GM23338 (cell line): Measurements from ENCODE around the gene VCL. TPM values are rescaled to one million over a fixed set of nuclear protein-coding genes. Genes with fewer than 3 reads are reported as not detected.
A peak's percentile ranks its signal among the peaks of the same experiment; 100 is the strongest.

Experiments
- ATAC-seq: fragments of 200-7000 bp; cut with Tn5 transposase; 3 replicates; pipeline ENCODE4 v1.9.1; 2020
- DNase-seq: peaks from one replicate; pipeline ENCODE4 v3.0.0-alpha.2; 2015; ENCODE audit warnings: low spot score
- H2AFZ ChIP-seq: fragments of 200-600 bp; sonication (generic); 2 replicates; pipeline ENCODE4 v1.8.0; 2016; ENCODE audit warnings: antibody characterized with exemption, mild to moderate bottlenecking, moderate library complexity
- H3F3A ChIP-seq: fragments of 200-600 bp; sonication (generic); replicated peaks from 2 replicates; pipeline ENCODE4 v1.8.0; 2017; ENCODE audit warnings: antibody characterized with exemption, mixed run types, low read depth
- H3K27ac ChIP-seq: fragments of 200-600 bp; sonication (generic); 2 replicates; pipeline ENCODE4 v1.6.1; 2016; ENCODE audit warnings: low read depth
- H3K27me3 ChIP-seq: fragments of 200-600 bp; sonication (generic); 2 replicates; pipeline ENCODE4 v1.8.0; 2016; ENCODE audit warnings: mild to moderate bottlenecking, mixed run types, moderate library complexity; ENCODE audit not compliant: insufficient read depth
- H3K36me3 ChIP-seq: fragments of 200-600 bp; sonication (generic); 2 replicates; pipeline ENCODE4 v1.8.0; 2016; ENCODE audit warnings: mild to moderate bottlenecking; ENCODE audit not compliant: insufficient read depth
- H3K4me1 ChIP-seq: fragments of 200-600 bp; sonication (generic); 2 replicates; pipeline ENCODE4 v1.8.0; 2016; ENCODE audit warnings: mild to moderate bottlenecking, moderate library complexity; ENCODE audit not compliant: insufficient read depth
- H3K4me2 ChIP-seq: fragments of 200-600 bp; sonication (generic); 2 replicates; pipeline ENCODE4 v1.7.1; 2017; ENCODE audit warnings: mixed run types
- H3K4me3 ChIP-seq: fragments of 200-600 bp; sonication (generic); 2 replicates; pipeline ENCODE4 v1.6.1; 2016; ENCODE audit warnings: mixed run types
- H3K79me2 ChIP-seq: fragments of 200-600 bp; sonication (generic); replicated peaks from 2 replicates; pipeline ENCODE4 v1.8.0; 2017; ENCODE audit warnings: mild to moderate bottlenecking; ENCODE audit not compliant: insufficient read depth
- H3K9me2 ChIP-seq: fragments of 200-600 bp; sonication (generic); 2 replicates; pipeline ENCODE4 v1.8.0; 2017; ENCODE audit not compliant: insufficient read depth
- H4K20me1 ChIP-seq: fragments of 200-600 bp; sonication (generic); replicated peaks from 2 replicates; pipeline ENCODE4 v1.8.0; 2017; ENCODE audit warnings: mild to moderate bottlenecking; ENCODE audit not compliant: insufficient read depth
- H3K27ac Mint-ChIP-seq: 2 replicates; pipeline ENCODE4 v1.8.0; 2020; ENCODE audit warnings: inconsistent platforms, mild to moderate bottlenecking, moderate library complexity, mixed read lengths
- H3K27me3 Mint-ChIP-seq: 3 replicates; pipeline ENCODE4 v1.8.0; 2022; ENCODE audit warnings: low read depth, mild to moderate bottlenecking, moderate library complexity, mixed read lengths, inconsistent platforms; ENCODE audit not compliant: insufficient read depth, poor library complexity
- H3K36me3 Mint-ChIP-seq: 3 replicates; pipeline ENCODE4 v1.8.0; 2021; ENCODE audit warnings: low read depth, mild to moderate bottlenecking, inconsistent platforms, moderate library complexity, mixed read lengths
- H3K4me1 Mint-ChIP-seq: 3 replicates; pipeline ENCODE4 v1.8.0; 2020; ENCODE audit warnings: mild to moderate bottlenecking, inconsistent platforms, mixed read lengths
- H3K4me3 Mint-ChIP-seq: 3 replicates; pipeline ENCODE4 v1.8.0; 2021; ENCODE audit warnings: moderate library complexity, mild to moderate bottlenecking, inconsistent platforms, mixed read lengths
- H3K9me3 Mint-ChIP-seq: 3 replicates; pipeline ENCODE4 v1.8.0; 2020; ENCODE audit warnings: moderate library complexity, mild to moderate bottlenecking, inconsistent platforms, mixed read lengths
- CREB1 ChIP-seq: fragments of 250-450 bp; sonication (Bioruptor Pico); IDR thresholded peaks from 2 replicates; pipeline ENCODE4 v1.5.0; 2020; ENCODE audit warnings: low read depth, mild to moderate bottlenecking, moderate library complexity
- EZH2 ChIP-seq: fragments of 200-600 bp; sonication (generic); IDR thresholded peaks from one replicate; pipeline ENCODE4 v1.8.0; 2017; ENCODE audit warnings: antibody characterized with exemption, mild to moderate bottlenecking, low read depth; ENCODE audit not compliant: unreplicated experiment
- EZH2phosphoT487 ChIP-seq: fragments of 200-600 bp; sonication (generic); IDR thresholded peaks from one replicate; pipeline ENCODE4 v1.8.1; 2018; ENCODE audit warnings: antibody characterized with exemption; ENCODE audit not compliant: unreplicated experiment
- JUNB ChIP-seq: IDR thresholded peaks from one replicate; pipeline ENCODE4 v1.6.1; 2016; ENCODE audit warnings: antibody characterized with exemption; ENCODE audit not compliant: unreplicated experiment
- NANOG ChIP-seq: IDR thresholded peaks from 2 replicates; pipeline ENCODE4 v1.6.1; 2016; ENCODE audit warnings: antibody characterized with exemption, borderline replicate concordance
- POLR2AphosphoS5 ChIP-seq: IDR thresholded peaks from 2 replicates; pipeline ENCODE4 v1.6.1; 2016; ENCODE audit warnings: antibody characterized with exemption, low read depth
- STAT1 ChIP-seq: IDR thresholded peaks from one replicate; pipeline ENCODE4 v1.6.1; 2016; ENCODE audit warnings: antibody characterized with exemption; ENCODE audit not compliant: unreplicated experiment
- ZNF114 ChIP-seq: fragments of 250-450 bp; sonication (Bioruptor Pico); IDR thresholded peaks from 2 replicates; pipeline ENCODE4 v1.5.0; 2020; ENCODE audit warnings: mild to moderate bottlenecking, moderate library complexity
- ZNF331 ChIP-seq: fragments of 250-450 bp; sonication (Bioruptor Pico); IDR thresholded peaks from 2 replicates; pipeline ENCODE4 v1.5.0; 2020; ENCODE audit warnings: low read depth, mild to moderate bottlenecking, moderate library complexity
- polyA plus RNA-seq: library from polyadenylated mRNA; unstranded; fragments of >200 nt; fragmentation: Nextera tagmentation; extraction: Ambion mirVana; gene quantifications from 2 replicates; pipeline ENCODE4 v1.2.1, GENCODE V29; 2016
- total RNA-seq: library from RNA; depleted of rRNA; stranded (reverse); fragments of >200 nt; shearing (Covaris generic); gene quantifications from 2 replicates; pipeline ENCODE4 v1.2.3, GENCODE V29; 2014
- TF ChIP-seq, protein P1 (sequence below): IDR thresholded peaks from one replicate; pipeline ENCODE4 v1.6.1; 2018; ENCODE audit warnings: antibody characterized with exemption; ENCODE audit not compliant: unreplicated experiment
- TF ChIP-seq, protein P2 (sequence below), 2 experiments: fragments of 200-600 bp in 1 of 2; sonication (generic) in 1 of 2; conservative IDR thresholded peaks; 2 replicates each; pipeline versions ENCODE4 v1.5.1 to v1.6.1; 2016 to 2017; ENCODE audit warnings: antibody characterized with exemption in 2 of 2, low read depth in 2 of 2, mild to moderate bottlenecking in 2 of 2, moderate library complexity in 1 of 2
- TF ChIP-seq, protein P3 (sequence below): IDR thresholded peaks from 2 replicates; pipeline ENCODE4 v1.6.1; 2016; ENCODE audit warnings: antibody characterized with exemption

VCL gene
- total and polyA plus RNA-seq, 2 experiments from 2014 or later, result 60.7 to 254 TPM

DNA sequence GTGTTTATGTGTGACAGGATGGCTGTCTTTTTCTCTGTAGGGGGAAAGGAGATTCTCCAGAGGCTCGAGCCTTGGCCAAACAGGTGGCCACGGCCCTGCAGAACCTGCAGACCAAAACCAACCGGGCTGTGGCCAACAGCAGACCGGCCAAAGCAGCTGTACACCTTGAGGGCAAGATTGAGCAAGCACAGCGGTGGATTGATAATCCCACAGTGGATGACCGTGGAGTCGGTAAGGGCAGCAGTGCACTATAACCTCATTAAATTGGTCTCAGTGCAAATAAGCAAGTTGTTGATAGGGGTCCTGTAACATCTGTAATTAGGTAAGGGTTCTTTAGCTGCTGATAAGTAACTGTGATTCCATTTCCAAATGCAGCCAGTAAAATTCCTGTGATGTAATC lies 96.3 kb downstream of the VCL start:
- Mint-ChIP-seq H3K4me3 (no peak overlapping the region), H3K36me3 (peaks cover 93% of the 10 kb centered on the region)
- H3K27ac ChIP-seq, result 0 out of 2 replicates have a peak overlapping the region, but pooled peaks have one; percentile 30

DNA sequence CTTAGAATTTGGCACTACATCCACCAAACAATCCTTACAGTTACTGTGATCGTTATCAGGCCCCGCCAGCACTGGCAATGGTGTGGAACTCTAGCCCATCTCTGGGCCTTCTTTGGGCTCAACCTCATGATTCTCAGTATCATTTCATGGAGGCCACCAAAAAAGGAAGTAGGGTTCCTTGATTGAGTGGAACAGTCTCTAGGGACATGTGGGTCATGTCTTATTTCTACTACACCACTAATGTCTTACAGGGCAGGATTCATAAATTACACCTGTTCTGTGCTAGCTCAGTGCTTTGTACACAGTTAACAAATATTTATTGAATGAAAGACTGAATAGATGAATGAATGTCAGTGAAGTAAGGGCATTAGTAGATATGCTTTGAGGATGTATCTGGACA lies 98.9 kb downstream of the VCL start:
- no peaks in the 10 kb centered on the region for H3K4me1 Mint-ChIP-seq
- H3K27me3 Mint-ChIP-seq, result peaks cover 6% of the 10 kb centered on the region
- H3K27ac ChIP-seq, result no peak overlapping the region
- H3K4me2 ChIP-seq, result no peak overlapping the region
- no peaks in the 10 kb centered on the region; the same call in 2 of the 3 replicates for H3K9me3 Mint-ChIP-seq
- peaks cover 94% of the 10 kb centered on the region for H3K36me3 Mint-ChIP-seq
- peaks cover 90% of the 10 kb centered on the region for H3K36me3 ChIP-seq
- H2AFZ ChIP-seq, result no peak overlapping the region
- H3K27ac Mint-ChIP-seq, result no peak overlapping the region
- no peak for ATAC-seq
- H3K4me3 Mint-ChIP-seq, result no peak overlapping the region
- H3K9me2 ChIP-seq, result no peaks in the 10 kb centered on the region
- no peaks in the 10 kb centered on the region for H3K4me1 ChIP-seq
- peaks cover 24% of the 10 kb centered on the region for H4K20me1 ChIP-seq
- 0 out of 2 replicates have a peak, but pooled peaks cover 10% of the 10 kb centered on the region for H3K79me2 ChIP-seq
- no peak overlapping the region for H3K4me3 ChIP-seq
- peaks cover 43% of the 10 kb centered on the region for H3F3A ChIP-seq
- DNase-seq, result no peak
- no peaks in the 10 kb centered on the region for H3K27me3 ChIP-seq
- TF ChIP-seq STAT1 (no peak), ZNF331 (no peak), NANOG (no peak), JUNB (no peak), ZNF114 (no peak), EZH2 (no peak), EZH2phosphoT487 (no peak)
- TF ChIP-seq, protein P1, sequence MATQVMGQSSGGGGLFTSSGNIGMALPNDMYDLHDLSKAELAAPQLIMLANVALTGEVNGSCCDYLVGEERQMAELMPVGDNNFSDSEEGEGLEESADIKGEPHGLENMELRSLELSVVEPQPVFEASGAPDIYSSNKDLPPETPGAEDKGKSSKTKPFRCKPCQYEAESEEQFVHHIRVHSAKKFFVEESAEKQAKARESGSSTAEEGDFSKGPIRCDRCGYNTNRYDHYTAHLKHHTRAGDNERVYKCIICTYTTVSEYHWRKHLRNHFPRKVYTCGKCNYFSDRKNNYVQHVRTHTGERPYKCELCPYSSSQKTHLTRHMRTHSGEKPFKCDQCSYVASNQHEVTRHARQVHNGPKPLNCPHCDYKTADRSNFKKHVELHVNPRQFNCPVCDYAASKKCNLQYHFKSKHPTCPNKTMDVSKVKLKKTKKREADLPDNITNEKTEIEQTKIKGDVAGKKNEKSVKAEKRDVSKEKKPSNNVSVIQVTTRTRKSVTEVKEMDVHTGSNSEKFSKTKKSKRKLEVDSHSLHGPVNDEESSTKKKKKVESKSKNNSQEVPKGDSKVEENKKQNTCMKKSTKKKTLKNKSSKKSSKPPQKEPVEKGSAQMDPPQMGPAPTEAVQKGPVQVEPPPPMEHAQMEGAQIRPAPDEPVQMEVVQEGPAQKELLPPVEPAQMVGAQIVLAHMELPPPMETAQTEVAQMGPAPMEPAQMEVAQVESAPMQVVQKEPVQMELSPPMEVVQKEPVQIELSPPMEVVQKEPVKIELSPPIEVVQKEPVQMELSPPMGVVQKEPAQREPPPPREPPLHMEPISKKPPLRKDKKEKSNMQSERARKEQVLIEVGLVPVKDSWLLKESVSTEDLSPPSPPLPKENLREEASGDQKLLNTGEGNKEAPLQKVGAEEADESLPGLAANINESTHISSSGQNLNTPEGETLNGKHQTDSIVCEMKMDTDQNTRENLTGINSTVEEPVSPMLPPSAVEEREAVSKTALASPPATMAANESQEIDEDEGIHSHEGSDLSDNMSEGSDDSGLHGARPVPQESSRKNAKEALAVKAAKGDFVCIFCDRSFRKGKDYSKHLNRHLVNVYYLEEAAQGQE, result no peak
- TF ChIP-seq, protein P2, sequence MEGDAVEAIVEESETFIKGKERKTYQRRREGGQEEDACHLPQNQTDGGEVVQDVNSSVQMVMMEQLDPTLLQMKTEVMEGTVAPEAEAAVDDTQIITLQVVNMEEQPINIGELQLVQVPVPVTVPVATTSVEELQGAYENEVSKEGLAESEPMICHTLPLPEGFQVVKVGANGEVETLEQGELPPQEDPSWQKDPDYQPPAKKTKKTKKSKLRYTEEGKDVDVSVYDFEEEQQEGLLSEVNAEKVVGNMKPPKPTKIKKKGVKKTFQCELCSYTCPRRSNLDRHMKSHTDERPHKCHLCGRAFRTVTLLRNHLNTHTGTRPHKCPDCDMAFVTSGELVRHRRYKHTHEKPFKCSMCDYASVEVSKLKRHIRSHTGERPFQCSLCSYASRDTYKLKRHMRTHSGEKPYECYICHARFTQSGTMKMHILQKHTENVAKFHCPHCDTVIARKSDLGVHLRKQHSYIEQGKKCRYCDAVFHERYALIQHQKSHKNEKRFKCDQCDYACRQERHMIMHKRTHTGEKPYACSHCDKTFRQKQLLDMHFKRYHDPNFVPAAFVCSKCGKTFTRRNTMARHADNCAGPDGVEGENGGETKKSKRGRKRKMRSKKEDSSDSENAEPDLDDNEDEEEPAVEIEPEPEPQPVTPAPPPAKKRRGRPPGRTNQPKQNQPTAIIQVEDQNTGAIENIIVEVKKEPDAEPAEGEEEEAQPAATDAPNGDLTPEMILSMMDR (conservative IDR thresholded peaks at IDR 0.05; ENCODE audit: low read depth in 2 of 2), result no peak
- TF ChIP-seq, protein P3, sequence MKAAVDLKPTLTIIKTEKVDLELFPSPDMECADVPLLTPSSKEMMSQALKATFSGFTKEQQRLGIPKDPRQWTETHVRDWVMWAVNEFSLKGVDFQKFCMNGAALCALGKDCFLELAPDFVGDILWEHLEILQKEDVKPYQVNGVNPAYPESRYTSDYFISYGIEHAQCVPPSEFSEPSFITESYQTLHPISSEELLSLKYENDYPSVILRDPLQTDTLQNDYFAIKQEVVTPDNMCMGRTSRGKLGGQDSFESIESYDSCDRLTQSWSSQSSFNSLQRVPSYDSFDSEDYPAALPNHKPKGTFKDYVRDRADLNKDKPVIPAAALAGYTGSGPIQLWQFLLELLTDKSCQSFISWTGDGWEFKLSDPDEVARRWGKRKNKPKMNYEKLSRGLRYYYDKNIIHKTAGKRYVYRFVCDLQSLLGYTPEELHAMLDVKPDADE, result no peak

More for the DNA sequence above, 96.3 kb downstream of the VCL start:
- Histone ChIP-seq H3K9me2 (no peaks in the 10 kb centered on the region), H3K4me3 (no peak overlapping the region), H3F3A (peaks cover 37% of the 10 kb centered on the region), H2AFZ (no peak overlapping the region), H3K79me2 (0 out of 2 replicates have a peak, but pooled peaks cover 10% of the 10 kb centered on the region), H4K20me1 (peaks cover 20% of the 10 kb centered on the region), H3K36me3 (peaks cover 89% of the 10 kb centered on the region), H3K27me3 (no peaks in the 10 kb centered on the region), H3K4me1 (no peaks in the 10 kb centered on the region), H3K4me2 (no peak overlapping the region)
- H3K4me1 Mint-ChIP-seq, result no peaks in the 10 kb centered on the region
- H3K9me3 Mint-ChIP-seq, result no peaks in the 10 kb centered on the region; the same call in 2 of the 3 replicates
- H3K27ac Mint-ChIP-seq, result no peak overlapping the region
- TF ChIP-seq ZNF114, result no peak
- no peak for TF ChIP-seq STAT1
- TF ChIP-seq POLR2AphosphoS5, result no peak
- TF ChIP-seq, protein P2 (conservative IDR thresholded peaks at IDR 0.05; ENCODE audit: low read depth in 2 of 2), result no peak
- TF ChIP-seq, protein P3, result no peak
- no peak for TF ChIP-seq NANOG
- TF ChIP-seq EZH2phosphoT487, result no peak
- no peak for TF ChIP-seq CREB1 (CRISPR knock-in tag)
- TF ChIP-seq ZNF331, result no peak
- ATAC-seq (no peak), DNase-seq (no peak)
- peaks cover 6% of the 10 kb centered on the region for H3K27me3 Mint-ChIP-seq
